HG03103 (cell line): ENCODE measurements around the gene DSC2.
"Not testable (repeated sequence)": the region's sequence is repeated elsewhere in the genome, so short reads cannot be mapped to it uniquely, and the experiment has no call there.

ENCODE experiments used
- ATAC-seq: cut with Tn5 transposase; IDR thresholded peaks from one replicate; pipeline ENCODE4 v1.9.1; 2021; ENCODE audit warnings: low read depth; ENCODE audit not compliant: unreplicated experiment

Gene DSC2

DNA sequence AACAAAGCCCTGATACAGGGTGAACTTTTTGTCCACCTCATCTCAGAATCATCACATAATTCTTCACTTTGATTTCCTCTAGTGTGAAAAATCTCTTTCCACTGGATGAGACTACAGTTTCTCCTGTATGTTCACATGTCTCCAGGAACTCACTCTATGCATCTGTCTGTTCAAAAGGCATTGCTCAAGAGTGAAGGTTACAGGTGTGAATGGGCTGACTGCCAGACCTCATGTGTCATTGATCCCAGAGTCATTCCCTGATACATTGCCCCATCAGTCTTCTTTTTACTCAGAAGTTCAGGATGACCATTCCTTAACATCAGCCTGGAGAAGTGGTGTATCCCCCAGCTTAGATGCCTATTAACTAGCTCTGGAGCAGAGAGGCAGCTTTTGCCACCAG is 55.3 kb downstream of the DSC2 start:
- no peak for ATAC-seq

DNA sequence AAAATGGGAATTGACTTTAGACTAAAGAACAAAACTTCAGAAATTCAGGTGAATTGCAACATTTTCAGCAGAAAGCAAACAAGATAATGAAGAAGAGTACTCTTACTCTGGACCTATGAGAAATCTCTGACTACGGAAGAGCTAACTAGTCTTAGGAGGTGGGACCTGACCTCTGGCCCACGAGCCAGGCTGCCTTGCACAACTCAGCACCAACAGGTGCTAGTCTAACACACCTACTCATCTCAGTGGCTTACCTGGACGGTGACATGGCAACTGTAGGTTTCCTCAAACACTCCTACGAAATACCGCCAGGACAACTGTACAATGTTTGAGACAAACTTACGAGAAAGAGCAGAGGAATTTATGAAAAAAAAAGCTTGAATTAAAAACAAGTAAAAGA is 56.6 kb downstream of the DSC2 start:
- ATAC-seq: no peak

DNA sequence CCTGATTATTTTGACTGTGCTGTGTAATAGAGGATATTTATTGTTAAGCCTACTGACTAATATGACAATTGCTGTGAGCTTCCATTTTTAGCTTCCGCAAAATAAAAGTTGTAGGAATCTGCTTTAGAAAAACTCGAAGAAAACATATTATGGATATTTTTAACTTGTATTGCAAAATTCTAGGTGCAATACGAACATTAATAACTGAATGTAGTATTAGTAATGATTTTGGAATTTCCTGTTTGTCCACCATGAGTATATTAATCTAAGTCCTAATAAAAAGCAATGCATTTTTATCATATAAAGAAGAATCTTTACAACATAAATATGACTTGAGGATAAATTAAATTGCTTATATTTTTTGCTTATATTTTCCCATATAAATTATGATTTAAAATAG is 57.3 kb downstream of the DSC2 start:
- ATAC-seq: no peak

DNA sequence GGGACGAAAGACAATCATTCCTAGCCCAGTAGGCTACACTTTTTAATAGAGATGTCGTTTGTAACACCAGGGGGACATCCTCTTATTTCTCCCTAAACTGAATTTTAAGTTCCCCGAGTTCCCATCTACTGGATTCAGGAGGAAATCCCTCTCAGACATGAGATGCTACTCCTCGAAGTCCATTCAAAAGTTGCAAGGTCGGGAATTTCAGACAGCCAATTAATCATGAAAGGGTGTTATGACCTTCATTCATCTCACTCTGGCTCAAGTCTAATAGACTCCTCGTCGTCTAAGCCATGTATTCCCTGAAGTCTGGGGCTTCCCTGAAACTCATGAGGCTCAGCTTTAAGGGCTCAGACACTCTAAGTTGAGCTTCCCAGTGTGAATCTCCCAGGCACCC is 58.5 kb downstream of the DSC2 start:
- ATAC-seq: no peak

DNA sequence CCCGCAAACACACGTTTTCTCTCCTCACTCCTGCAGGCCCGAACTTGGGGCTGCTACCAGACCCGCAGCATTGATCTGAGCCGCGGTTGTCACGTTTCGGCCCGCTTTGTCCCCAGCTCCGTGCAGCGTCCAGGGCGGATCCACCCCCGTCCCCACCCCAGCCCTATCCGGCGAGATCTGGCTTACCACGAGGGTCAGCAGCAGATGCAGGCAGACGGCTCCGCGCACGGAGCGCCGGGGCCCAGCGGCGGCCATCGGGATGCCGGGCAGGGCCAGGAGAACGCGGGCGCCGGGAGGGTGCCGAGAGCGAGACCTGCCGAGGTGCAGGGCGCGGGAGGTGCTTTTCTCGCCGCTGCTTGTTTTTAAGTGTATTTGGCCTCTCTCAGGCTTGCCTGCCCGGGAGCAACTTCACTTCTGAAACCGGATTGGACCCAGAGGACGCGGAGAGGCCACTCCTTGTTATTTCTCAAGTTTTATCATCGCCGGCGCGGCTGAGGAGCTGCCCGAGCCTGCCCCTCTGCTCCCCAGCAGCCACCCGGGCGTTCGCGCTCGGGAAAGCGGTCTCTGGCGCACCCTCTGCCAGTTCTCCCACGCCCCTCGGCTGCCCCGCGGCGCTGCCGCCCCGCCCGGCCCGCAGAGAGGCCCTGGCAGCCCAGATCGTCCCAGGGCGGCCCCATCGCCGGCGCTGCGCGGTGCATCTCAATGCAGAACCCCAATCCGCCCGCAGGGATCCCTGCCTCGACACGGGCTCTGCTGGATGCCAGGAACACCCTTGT is 59.6 kb downstream of the DSC2 start, which contains the start of gene DSC3:
TSS of gene DSC3 (minus strand) at position 337 of the 776 bp plus-strand sequence. CDS start at position 255, 82 bp downstream.
- ATAC-seq: no peak

DNA sequence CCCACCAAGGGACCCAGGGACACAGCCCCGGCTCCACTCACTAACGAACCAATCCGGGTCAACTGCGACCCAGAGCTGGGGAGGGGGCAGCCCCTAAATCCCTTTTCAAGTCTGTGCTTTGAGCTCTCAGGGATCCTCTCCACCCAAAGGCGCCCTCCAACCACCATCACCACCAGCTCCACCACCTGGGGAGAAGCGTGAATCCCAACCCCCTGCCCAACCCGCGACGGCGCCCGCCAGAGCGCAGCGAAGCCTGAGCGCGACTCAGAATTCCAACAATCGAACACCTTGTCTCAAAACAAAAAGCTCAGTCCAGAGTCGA is 60.2 kb downstream of the DSC2 start:
- no peak for ATAC-seq

DNA sequence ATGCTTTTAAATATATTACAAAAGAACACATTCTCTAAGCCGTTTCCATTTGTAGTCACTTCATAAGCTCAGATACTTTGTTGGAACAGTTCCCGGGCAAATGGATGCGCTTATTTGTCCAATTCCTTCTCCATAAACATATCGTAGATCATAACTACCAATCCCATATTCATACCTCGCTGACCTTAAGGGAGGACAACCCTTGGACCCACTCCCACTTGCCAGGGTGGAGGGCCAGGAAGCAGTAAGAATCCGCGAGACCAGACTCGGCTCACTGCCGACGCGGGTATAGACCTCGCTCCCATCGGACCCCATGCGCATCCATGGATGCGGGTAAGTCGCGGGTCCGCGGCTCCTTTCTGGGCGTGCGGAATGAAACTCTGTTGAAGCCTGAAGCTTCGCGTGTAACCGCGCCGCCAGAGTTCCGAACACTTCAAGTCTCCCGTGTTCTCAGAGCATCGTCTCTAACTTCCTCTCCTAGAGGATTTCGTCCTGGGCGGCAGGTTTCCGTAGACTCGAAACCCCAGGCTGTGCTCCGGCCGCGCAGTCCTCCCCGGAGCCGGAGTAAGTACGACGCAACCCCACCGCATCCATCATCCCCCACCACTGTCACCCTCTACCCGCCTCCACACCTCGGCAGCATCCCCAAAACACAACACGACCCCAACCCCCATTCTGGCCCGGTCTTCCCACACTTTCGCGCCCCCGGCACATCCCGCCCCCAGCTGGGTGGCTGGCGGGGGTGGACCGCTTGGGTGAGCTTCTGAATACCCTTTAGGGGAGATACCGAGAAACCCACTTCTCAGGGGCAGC is 60.7 kb downstream of the DSC2 start:
- ATAC-seq: no peak

DNA sequence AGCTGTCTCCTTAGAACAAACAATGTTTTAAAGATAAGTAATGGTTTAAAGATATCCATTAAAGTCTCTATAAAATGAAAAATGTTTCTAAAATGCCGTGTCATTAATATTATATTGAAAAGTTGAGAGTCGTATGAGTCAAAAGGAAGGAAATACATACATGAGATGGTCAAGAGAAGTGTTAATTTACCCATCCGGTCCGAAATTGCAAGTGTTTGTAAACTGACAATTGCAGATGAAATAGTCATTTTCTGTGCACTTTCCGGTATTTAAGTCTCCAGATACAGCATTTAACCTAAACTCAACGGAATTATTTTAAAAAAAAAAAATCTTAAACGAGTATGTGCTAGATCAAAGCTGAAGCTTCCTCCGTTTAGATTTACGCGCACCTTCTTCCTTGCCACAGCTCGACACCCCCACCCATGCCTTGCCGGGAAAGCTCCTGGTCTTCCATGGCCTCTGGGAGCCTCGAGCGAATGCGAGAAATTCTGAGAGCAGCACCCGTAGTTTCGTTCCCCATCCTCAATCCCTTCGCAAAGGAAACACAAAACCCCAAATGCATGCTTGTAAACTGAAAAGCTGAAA is 61.4 kb downstream of the DSC2 start:
- ATAC-seq: no peak

DNA sequence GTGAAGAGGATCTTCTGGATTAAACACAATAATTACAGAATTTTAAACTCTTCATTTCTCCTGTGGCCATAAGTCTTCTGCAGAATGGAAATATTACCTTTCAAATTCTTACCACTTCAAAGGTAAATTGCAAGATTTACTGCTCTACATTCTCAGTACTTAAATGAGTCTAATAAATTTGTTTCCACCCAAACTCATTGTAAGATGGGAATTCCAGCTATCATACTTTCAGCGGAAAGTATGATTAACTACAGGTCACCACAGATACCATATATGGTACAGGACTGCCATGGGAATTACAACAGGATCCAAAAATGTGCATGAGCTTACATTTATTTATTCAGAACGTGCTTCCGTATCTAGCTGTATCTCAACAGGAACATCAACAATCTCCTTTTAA is 62.8 kb downstream of the DSC2 start:
- ATAC-seq: no peak

DNA sequence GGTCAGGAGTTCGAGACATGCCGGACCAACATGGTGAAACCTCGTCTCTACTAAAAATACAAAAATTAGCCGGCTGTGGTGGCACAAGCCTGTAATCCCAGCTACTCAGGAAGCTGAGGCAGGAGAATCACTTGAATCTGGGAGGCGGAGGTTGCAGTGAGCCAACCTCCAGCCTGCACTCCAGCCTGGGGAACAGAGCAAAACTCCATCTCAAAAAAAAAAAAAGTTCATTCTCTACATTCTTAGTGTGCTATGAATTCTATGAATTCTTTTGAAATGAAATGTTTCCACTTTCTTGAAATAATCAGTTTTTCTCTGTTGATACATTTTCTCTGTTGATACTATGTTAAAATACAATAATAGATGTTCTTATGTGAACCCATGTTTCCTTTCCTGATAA is 64.5 kb downstream of the DSC2 start:
- ATAC-seq: not testable (repeated sequence)

DNA sequence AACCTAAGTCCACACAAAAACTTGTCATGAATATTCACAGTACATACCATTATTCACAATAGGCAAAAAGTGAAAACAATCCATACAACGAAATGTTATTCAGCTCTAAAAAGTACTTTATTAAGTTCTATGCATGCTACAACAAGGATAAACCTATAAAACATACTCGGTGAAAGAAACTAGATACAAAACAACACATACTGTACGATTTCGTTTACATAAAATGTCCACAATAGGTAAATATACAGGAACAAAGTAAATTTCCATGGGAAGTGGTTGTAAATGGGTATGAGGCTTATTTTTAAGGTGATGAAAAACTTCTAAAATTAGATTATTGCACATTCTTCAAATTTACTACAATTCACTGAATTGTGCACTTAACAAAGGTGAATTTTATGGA is 67.7 kb downstream of the DSC2 start:
- no peak for ATAC-seq

DNA sequence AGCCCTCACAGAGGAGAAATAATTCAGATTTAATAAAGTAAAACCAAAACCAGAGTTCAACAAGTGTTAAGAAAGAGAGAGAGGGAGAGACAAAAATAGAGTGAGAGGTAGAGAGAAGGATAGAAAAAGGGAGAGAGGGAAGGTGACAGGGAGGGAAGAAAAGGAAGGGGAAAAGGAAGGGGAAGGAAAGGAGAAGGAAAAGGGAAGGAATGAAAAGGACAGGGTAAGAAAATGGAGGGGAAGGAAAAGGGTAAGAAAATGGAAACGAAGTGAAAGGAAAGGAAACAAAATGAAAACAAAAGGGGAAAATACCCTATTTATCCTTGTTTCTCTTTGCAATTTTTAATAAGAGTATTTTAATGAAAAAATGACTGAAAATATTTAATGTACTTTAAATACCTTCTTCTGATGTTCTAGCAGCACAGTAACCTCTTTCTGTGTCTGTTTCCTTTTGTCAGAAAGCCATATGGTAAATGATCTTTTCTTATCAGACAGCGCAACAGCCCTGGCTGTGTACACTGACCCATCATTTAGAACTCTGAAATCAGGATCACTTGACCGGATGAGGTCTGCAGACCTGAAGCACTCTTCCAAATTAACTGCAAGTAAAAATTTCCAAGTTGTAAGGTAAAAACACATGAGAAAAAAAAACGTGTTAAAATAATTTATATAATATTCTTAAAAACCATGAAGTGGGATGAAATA is 71.5 kb downstream of the DSC2 start:
- no peak for ATAC-seq

DNA sequence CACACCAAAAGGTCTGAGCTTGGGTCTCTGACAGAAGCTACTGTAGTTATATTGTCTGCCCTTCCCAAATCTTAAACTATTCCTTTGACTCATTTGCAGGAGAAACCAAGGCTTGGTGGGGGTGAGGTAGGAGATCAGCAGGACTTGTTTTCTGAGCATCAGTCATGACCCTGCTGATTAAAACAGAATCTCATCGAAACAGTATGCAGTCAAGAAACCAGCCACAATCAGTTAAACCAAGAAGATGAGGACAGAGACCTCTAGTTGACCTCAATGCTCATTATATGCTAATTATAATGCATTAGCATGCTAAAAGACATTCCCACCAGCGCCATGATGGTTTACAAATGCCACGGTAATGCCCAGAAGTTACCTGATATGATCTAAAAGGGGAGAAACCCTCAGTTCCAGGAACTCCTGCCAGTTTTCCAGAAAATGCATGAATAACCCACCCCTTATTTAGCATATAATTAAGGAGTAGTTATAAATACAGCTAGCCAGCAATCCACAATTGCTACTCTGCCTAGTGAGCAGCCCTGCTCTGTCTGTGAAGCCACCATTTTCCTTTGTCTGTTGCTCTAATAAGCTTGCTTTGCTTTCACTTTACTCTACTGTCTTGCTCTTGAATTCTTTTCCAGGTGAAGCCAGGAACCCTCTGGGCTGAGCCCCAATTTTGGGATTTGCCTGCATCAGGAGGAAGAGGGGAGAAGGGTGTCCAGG is 86.3 kb downstream of the DSC2 start:
- no peak for ATAC-seq

DNA sequence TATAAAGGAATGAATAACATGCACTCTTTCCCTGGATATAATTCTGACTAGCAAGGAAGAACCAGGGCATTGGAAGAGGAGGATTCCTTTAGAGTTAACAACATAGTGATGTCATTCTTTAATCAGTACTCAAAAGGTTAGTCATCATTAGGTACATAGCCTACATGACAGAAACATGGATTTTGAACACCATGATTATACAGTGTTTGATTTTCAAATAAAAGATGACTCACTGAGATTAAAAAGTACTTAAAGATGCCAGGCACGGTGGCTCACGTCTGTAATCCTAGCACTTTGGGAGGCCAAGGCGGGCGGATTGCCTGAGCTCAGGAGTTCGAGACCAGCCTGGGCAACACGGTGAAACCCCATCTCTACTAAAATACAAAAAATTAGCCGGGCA is 90.8 kb downstream of the DSC2 start:
- ATAC-seq: not testable (repeated sequence)

DNA sequence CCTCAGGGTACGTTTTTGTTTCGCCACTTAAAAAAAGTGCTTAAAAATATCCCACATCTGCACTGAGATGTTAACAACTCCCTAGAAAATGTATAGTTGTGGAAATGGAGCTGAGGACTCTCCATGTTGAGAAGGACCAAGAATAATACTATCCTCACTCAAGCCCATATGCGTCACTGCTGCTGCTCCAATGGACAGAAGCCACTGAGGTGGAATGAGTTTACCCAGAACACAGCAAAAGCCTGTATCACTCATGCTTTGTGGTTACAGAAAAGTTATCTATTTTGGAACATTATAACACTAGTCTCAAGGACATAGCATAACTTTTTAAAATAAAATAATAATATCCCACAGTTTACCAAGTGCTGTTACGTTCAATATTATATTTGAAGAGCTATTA is 91.6 kb downstream of the DSC2 start:
- no peak for ATAC-seq
